AG09319 (cell line): ENCODE results near the gene TPK1.

Experiments
- DNase-seq: peaks from one replicate; pipeline ENCODE4 v3.0.0-alpha.2; 2010; ENCODE audit warnings: low read depth; ENCODE audit errors: extremely low read depth
- TF ChIP-seq, protein P1 (sequence below): IDR thresholded peaks from 2 replicates; pipeline ENCODE4 v1.5.1; 2011; ENCODE audit warnings: low read depth, mild to moderate bottlenecking, inconsistent platforms, low read length, moderate library complexity

TPK1 gene

DNA sequence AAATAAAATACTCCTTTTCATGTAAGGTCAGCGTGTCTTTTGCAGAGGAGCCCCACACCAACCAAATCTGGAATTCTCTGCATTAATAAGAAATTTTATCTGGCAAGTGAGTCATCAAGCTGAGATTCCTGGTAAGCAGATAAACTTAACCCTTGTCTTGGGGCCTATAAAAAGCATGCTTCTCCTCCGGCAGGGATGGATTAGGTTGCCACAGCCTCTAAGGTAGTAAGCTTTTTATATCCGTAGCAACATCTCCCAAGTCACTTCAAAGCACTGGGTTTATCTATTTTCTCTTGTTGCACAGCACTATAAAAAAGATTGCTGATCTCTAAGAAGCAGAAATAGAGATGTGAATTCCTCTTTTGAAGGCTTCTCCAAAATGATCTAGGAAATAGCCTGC lies 229.6 kb downstream of the TPK1 start:
- TF ChIP-seq, protein P1, sequence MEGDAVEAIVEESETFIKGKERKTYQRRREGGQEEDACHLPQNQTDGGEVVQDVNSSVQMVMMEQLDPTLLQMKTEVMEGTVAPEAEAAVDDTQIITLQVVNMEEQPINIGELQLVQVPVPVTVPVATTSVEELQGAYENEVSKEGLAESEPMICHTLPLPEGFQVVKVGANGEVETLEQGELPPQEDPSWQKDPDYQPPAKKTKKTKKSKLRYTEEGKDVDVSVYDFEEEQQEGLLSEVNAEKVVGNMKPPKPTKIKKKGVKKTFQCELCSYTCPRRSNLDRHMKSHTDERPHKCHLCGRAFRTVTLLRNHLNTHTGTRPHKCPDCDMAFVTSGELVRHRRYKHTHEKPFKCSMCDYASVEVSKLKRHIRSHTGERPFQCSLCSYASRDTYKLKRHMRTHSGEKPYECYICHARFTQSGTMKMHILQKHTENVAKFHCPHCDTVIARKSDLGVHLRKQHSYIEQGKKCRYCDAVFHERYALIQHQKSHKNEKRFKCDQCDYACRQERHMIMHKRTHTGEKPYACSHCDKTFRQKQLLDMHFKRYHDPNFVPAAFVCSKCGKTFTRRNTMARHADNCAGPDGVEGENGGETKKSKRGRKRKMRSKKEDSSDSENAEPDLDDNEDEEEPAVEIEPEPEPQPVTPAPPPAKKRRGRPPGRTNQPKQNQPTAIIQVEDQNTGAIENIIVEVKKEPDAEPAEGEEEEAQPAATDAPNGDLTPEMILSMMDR = no peak
- DNase-seq = no peak

DNA sequence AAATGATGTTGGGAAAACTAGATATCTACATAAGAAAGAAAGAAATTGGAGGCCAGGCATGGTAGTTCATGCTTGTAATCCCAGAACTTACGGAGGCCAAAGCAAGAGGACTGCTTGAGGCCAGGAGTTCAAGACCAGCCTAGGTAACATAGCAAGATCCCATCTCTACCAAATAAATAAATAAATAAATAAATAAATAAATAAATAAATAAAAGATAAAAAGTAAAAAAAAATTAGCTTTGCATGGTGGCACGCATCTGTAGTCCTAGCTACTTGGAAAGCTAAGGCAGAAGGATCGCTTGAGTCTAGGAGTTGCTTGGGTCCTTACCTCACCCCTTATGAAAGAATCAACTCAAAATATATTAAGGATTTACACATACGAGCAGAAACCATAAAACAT lies 238.9 kb downstream of the TPK1 start:
- TF ChIP-seq, protein P1 = no peak
- no peak for DNase-seq

DNA sequence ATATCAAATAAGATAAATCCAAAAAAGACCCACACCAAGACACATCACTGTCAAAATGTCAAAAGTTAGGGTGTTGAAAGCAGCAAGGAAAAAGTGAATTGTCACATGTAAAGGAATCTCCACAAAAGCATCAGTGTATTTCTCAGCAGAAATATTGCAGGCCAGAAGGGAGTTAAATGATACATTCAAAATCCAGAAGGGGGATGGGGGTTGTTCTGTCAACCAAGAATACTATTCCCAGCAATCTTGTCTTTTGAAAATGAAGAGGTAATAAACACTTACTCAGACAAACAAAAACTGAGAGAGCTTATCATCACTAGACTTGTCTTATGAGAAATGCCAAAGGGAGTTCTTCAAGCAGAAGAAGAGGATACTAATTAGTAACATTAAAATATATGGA lies 241.3 kb downstream of the TPK1 start:
- no peak for DNase-seq
- TF ChIP-seq, protein P1 = no peak

DNA sequence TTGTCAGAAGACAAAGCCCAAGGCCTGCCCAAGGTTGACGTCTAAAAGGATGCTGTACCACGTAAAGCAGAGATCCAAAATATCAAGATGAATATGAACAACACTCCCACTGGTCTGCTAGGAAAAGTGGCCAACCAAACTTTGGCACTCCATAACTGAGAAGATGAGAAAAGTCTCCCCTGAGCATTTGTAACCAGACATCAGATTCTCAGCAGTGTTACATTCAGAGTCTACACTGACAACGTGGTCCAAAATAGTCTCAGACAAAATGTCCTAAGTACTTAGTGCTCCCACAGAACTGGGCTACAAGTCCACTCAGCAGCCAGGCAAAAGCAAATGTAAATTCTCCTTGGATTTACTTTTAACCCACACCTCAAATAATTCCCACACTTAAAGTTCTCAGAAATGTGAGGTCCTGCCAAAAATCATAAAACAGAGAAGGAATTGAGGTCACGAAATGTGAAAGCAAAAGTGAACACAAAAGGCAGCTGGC lies 247.2 kb downstream of the TPK1 start:
- no peak for DNase-seq
- TF ChIP-seq, protein P1 = no peak

DNA sequence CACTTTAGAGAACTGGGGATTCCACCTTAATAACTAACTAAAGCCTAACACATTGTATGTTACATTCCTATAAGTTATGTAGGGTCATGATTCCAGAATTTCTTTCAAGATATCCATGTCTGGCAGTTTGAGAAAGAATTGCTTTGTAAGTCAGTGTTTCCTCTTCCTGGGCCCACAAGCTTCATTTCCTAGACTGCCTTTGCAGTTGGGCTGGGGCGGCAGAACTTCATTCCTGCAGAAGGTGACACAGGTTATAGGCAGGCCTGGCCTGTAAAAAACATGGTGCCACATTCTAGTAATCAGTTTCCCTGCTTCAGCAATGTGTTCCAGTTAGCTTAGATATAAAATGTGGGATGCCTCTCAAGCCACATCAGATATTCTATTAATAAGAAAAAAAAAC lies 248.2 kb downstream of the TPK1 start:
- TF ChIP-seq, protein P1 = no peak
- DNase-seq = no peak

DNA sequence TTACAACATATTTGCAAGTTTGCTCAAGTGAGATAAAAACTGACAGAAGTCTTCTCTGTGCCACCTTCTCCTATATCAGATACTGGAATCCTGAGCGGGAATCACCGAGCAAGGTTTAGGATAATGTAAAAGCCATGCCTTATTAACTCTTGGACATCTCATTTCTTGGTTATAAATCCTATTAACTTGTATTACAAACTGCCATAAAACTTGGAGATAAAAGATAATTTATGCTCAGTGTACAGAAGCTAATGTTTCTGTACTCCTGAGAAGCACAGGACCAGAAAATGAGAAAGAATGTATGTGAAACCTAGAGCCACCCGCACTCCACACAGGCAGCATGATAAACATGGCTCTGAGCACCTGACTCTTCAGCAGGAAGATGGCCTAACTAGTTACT lies 251.1 kb downstream of the TPK1 start:
- no peak for DNase-seq
- TF ChIP-seq, protein P1 = no peak

DNA sequence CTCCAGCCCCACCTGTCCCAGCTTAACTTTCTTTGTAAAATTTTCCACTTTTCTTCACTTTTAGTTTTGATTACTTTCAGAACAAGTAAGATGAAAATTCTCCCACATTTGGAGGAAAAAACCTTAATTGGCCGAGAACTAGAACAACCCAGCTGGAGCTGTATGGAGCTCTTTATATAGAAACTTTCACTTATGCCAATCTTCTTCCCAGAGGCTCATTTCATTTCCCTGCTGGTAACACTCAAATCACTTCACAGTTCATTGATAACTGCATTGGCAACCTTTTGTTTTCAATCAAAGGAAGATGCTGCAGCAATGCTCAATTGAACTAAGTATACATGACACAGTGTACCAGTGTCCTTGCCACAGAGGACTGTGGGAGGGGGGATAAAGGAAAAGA lies 256.2 kb downstream of the TPK1 start:
- TF ChIP-seq, protein P1 = no peak
- DNase-seq = no peak
